HG02973 (cell line): ENCODE results near the gene ACTN3.
"Not testable (repeated sequence)": the region's sequence is repeated elsewhere in the genome, so short reads cannot be mapped to it uniquely, and the experiment has no call there.

ENCODE experiments used
- ATAC-seq: cut with Tn5 transposase; IDR thresholded peaks from one replicate; pipeline ENCODE4 v1.9.1; 2021; ENCODE audit warnings: moderate library complexity; ENCODE audit not compliant: unreplicated experiment

The ACTN3 gene

GRCh38 chr11:66546368-66546965 lies at the start of gene ACTN3:
ACTN3 (plus strand) TSS chr11:66546903; CDS start chr11:66546938, 35 bp downstream.
- no peak for ATAC-seq

DNA sequence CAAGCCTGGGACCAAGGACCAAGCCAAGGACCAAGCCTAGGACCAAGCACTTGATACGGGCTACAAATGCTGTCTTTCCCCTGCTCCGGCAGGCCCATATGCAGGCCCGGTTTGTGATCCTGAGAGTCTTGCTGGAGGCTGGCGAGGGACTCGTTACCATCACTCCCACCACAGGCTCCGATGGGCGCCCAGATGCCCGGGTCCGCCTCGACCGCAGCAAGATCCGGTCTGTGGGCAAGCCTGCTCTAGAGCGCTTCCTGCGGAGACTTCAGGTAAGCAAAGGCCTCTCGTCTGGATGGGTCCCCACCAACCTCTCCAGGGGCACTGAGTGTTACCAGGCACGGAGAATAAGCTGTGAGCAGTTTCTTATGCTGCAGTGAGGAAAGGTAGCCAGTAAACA lies 49.5 kb upstream of the ACTN3 start:
- ATAC-seq = no peak

DNA sequence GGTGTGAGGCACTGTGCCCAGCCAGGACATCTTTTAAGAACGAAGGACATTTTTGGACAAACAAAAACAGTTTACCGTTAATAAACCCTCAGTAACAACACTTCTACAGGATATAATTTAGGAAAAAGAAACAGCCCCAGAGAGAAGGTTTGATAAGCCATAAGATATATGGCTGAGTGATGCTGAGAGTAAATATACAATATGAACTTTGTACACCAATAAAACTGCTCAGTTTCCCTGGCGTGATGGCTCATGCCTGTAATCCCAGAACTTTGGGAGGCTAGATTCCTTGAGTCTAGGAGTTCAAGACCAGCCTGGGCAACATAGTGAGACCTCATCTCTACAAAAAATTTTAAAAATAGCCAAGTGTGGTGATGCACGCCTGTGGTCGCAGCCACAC lies 48.2 kb upstream of the ACTN3 start:
- no peak for ATAC-seq

- no peak for ATAC-seq
These were observed 41.4 kb upstream of the ACTN3 start for GRCh38 chr11:66505276-66505816.

DNA sequence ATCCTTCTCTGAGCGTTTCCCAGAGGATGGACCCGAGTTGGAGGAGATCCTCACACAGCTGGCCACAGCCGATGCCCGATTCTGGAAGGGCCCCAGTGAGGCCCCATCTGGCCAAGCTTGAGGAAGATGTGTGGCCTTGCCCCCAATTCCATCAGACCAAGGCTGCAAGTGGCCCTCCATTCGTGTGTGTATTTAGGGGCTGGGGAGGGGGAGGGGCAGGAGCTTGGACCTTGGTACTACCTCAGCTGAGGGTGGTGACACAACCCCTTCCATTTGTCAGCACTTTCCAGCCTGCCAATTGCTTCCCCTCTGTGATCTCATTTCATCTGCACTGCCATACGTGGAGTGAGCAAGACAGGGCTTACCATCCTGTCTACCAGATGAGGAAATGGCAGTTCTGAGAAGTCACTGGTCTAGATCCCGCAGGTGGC lies 37.6 kb upstream of the ACTN3 start:
- no peak for ATAC-seq

DNA sequence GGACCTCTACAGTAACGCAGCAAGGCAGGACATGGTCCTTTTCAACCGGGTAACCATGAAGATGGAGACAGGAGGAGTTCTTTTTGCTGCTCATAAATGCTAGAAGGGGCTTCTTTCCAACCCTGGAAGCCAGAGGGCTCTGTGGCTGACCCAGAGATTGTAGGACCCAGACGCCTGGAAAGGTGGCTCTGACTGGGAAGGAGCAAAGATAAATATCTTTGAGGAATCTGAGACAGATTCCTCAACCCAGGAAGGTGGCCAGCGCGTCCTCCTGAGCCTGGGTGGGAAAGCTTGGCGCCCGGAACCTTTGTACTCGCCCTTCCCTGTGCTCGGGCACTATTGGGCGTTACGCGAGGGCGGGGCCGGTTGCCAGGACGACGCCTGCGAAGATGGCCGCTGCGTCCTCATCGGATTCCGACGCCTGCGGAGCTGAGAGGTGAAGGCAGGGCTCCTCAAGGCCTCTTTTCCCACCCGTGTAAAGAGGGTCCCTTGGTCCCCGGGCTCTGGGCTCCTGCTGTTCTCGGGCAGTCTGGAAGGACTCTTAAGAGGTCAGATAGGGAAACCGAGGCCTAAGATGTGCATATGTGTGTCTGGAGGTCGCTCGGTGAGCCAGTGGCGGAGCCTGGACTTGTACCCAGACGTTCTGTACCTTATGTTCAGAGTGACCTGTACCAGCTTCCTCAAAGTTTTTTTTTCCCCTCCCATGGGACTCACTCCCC lies 36.3 kb upstream of the ACTN3 start, which contains the start of gene BBS1:
Gene BBS1, plus strand, starts transcription at position 365 of the 719 bp plus-strand sequence. Its CDS starts 25 bp downstream, at position 390.
- peak; percentile 70 for ATAC-seq

- ATAC-seq = peak; percentile 7
These were observed 35.7 kb upstream of the ACTN3 start for GRCh38 chr11:66510990-66511339.

- no peak for ATAC-seq
These were observed 23.1 kb upstream of the ACTN3 start for GRCh38 chr11:66523611-66524010.

- ATAC-seq = no peak
These were observed 22.2 kb upstream of the ACTN3 start for GRCh38 chr11:66524304-66525040.

- no peak for ATAC-seq
These were observed 17.6 kb upstream of the ACTN3 start for GRCh38 chr11:66529069-66529468.

DNA sequence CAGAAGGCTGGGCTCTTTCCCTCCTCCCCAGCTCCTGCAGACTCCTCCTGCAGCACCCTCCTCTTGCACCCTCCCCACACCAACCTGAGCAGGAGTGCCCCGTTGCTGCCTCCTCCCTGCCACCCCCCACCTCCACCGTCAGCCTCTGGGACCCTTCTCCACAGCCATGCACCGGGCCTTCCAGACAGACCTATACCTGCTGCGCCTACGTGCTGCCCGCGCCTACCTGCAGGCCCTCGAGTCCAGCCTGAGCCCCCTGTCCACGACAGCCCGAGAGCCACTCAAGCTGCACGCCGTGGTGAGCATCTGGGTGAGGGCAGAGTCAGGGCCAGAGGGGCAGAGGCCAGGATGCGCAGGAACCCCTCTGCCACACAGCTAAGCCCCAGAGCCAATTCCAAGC lies 17.0 kb upstream of the ACTN3 start:
- ATAC-seq = no peak

DNA sequence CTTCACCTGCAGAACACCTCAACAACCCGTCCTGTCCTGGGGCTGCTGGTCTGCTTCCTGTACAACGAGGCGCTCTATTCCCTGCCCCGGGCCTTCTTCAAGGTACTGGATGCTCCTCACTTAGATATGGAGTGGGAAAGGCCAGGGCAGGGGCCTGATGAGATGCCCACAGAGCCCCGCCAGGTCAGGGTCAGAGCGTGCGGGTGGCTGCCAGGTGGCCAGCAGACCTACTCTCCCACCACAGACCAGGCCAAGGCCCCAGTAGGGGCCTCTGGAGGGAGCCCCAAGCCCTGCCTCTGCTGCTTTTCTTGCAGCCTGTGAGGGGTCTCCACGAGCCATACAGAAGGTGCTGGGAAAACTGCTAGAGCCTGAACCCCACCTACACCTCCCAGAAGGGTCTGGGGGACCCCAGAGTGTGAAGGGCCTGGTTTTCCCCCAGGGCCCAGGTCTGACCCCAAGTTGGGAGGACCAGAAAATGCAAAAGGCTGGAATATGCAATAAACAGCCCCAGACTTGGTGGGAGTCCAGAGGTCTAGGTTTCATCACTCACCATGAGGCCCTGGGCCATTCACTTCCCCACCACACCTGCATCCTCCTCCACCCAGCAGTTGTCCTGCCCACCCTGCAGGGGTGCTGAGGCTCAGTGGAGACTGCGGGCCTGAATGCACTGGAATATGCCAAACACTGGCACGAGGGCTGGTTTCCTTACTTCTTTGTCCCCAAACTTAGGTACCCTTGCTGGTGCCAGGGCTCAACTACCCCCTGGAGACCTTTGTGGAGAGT lies 15.6 kb upstream of the ACTN3 start:
- no peak for ATAC-seq

DNA sequence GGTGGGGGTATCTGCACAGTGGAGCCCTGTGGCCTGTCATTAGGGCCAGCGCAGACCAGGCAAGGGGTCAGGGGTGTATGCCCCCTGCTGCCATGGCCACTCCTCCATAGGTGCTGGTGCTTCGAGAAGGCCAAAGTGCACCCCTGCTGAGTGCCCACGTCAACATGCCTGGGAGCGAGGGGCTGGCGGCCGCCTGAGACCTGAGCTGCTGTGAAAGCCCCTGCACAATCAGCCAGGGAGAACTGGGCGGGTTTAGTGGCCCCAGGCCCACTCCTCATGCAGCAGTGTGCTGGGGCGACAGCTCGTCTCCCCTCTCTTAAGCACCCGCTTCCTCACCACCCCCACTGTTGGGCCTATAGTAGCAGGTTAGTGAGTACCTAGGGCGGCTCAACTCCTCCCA lies 14.9 kb upstream of the ACTN3 start:
- no peak for ATAC-seq

GRCh38 chr11:66532784-66533183 lies 13.9 kb upstream of the ACTN3 start:
- ATAC-seq = no peak

DNA sequence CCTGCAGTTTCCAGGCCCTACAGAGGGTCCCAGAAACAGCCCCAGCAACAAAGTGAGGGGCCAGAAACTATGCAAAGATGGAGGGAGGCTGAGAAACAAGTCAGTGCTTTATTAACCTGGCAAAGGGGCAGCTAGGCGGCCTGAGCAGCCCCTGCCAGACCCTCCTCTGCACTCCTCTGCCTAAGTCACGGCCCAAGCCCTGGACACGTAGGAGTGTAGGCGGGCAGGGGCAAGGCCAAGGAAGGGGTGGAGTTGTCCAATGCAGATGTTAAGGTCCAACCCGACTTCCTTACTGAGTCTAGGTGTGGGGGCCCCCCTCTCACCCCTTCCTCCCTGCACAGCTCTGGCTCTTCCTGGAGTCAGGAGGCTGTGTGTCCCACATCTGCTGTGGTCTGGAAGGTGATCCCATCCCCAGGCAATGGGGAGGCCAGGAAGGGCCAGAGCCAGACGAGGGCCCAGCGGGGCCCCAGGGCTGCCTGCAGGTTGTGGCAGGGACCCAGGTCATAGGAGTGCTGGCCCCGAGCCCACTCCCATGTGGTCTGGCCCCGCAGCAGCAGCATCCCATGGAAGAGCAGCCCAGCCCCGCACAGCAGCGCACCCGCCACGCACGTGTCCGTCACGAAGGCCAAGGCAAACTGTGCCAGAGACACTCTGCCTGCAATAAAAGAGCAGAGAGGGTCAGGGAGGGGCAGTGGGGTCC lies 7.4 kb upstream of the ACTN3 start:
- ATAC-seq = no peak

DNA sequence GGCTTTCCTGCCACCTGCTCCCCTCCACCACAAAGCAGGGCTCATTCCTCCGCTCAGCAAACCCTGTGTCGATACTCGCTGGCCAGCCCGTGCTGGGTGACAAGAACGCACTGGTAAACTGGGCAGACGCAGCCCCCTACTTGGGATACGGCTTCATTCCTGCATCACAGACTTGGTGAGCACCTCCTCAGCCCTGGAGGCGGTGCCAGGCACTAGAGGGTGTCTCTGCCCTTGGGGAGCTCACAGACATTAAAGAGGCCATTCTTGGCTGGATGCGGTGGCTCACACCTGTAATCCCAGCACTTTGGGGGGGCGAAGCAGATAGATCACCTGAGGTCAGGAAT lies 6.9 kb upstream of the ACTN3 start:
- ATAC-seq = no peak

- ATAC-seq = not testable (repeated sequence)
These were observed 6.1 kb upstream of the ACTN3 start for GRCh38 chr11:66540598-66540997.

DNA sequence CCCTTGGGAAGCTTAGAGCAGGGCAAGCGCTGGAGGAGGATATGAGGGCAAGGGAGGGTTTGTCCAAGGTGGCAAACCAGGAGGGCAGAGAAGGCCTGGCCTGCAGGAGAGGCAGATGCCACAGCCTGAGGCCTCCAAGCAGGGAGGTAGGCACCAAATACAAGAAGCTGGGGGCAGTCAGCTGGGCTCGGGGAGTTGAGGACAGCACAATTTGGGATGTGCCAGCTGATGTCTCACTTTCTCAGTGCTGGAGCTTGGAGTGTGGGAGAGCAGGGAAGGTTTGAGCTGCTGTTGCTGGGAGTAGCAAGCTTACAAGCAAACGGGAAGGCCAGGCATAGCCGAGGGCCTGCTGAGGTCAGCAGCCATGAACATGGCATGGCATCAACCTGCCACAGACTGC lies 4.8 kb upstream of the ACTN3 start:
- no peak for ATAC-seq

GRCh38 chr11:66542362-66542761 lies 4.3 kb upstream of the ACTN3 start:
- no peak for ATAC-seq
